Activated naive CD4-positive, alpha-beta T cell treated with anti-CD3 and anti-CD28 coated beads, Interleukin-2, amount 50 U/mL, for 72 hours (primary cell): ENCODE results near the gene UCHL1. TPM values are rescaled to one million over a fixed set of nuclear protein-coding genes. Genes with fewer than 3 reads are reported as not detected.
A peak's percentile ranks its signal among the peaks of the same experiment; 100 is the strongest.

Source experiments
- ATAC-seq, 2 donors: fragments of 150-1000 bp; cut with Tn5 transposase; 2 replicates each; pipeline ENCODE4 v1.10.0; 2021; ENCODE audit warnings: mild to moderate bottlenecking in 2 of 2, moderate library complexity in 2 of 2
- DNase-seq, 2 donors: peaks; one replicate each; pipeline ENCODE4 v3.0.0; 2021 to 2022; ENCODE audit warnings: low spot score in 2 of 2
- H3K27ac Mint-ChIP-seq, 2 donors: one replicate each; pipeline ENCODE4 v1.8.0; 2022; ENCODE audit warnings: mild to moderate bottlenecking in 2 of 2, mixed read lengths in 2 of 2
- H3K36me3 Mint-ChIP-seq, 2 donors: one replicate each; pipeline ENCODE4 v1.8.0; 2022; ENCODE audit warnings: mixed read lengths in 2 of 2
- H3K9me3 Mint-ChIP-seq, 2 donors: one replicate each; pipeline ENCODE4 v1.8.0; 2022; ENCODE audit warnings: mixed read lengths in 2 of 2
- total RNA-seq, 2 donors: library from RNA; stranded (reverse); gene quantifications; one replicate each; pipeline ENCODE4 v1.2.3, GENCODE V29; 2022

Gene UCHL1
- 1 to 10 TPM; 1.5 to 4.0 TPM for total RNA-seq

GRCh38 chr4:41256740-41257256 is at the start of gene UCHL1:
Gene UCHL1, plus strand, starts transcription at chr4:41256928. Its CDS starts 49 bp downstream, at chr4:41256977.
- Mint-ChIP-seq H3K36me3 (peaks cover 9 to 16% of the 10 kb centered on the region in 2 donors), H3K27ac (no peak within 1 kb of the TSS), H3K9me3 (no peaks in the 10 kb centered on the region)
- ATAC-seq (peak in 1 of 2 donors; percentile 41), DNase-seq (peak in 1 of 2 donors; percentile 2)

- H3K27ac Mint-ChIP-seq, result peak overlapping the region in 1 of 2 donors; percentile 41
- no peak for DNase-seq
Observed at GRCh38 chr4:41207291-41207831, 49.4 kb upstream of the UCHL1 start.

GRCh38 chr4:41209187-41209586 is 47.5 kb upstream of the UCHL1 start:
- DNase-seq (no peak), ATAC-seq (no peak)
- Mint-ChIP-seq H3K36me3 (peaks cover 6 to 7% of the 10 kb centered on the region in 2 donors), H3K27ac (no peak overlapping the region), H3K9me3 (no peaks in the 10 kb centered on the region)

More at GRCh38 chr4:41207291-41207831, 49.4 kb upstream of the UCHL1 start:
- peak; percentile 36 to 90 for ATAC-seq
- no peaks in the 10 kb centered on the region for H3K9me3 Mint-ChIP-seq
- no peaks in the 10 kb centered on the region for H3K36me3 Mint-ChIP-seq

- ATAC-seq (no peak), DNase-seq (no peak)
- Mint-ChIP-seq H3K9me3 (no peaks in the 10 kb centered on the region), H3K27ac (no peak overlapping the region), H3K36me3 (peaks cover 6 to 7% of the 10 kb centered on the region in 2 donors)
Observed at GRCh38 chr4:41209901-41210300, 46.8 kb upstream of the UCHL1 start.

- H3K36me3 Mint-ChIP-seq, result peaks cover 10 to 13% of the 10 kb centered on the region in 2 donors
- no peak for DNase-seq
- ATAC-seq, result no peak
- peaks cover 0 to 4% of the 10 kb centered on the region in 2 donors for H3K9me3 Mint-ChIP-seq
- no peak overlapping the region for H3K27ac Mint-ChIP-seq
Observed at GRCh38 chr4:41211951-41212615, 44.6 kb upstream of the UCHL1 start.

- H3K27ac Mint-ChIP-seq, result no peak overlapping the region
Observed at GRCh38 chr4:41212616-41213203, 44.0 kb upstream of the UCHL1 start.

GRCh38 chr4:41213625-41214135 is 43.0 kb upstream of the UCHL1 start:
- Mint-ChIP-seq H3K36me3 (peaks cover 12 to 13% of the 10 kb centered on the region in 2 donors), H3K9me3 (peaks cover 0 to 4% of the 10 kb centered on the region in 2 donors), H3K27ac (no peak overlapping the region)
- DNase-seq (no peak), ATAC-seq (peak; percentile 2 to 6)

More at GRCh38 chr4:41212616-41213203, 44.0 kb upstream of the UCHL1 start:
- H3K36me3 Mint-ChIP-seq, result peaks cover 12 to 13% of the 10 kb centered on the region in 2 donors
- ATAC-seq (no peak), DNase-seq (no peak)
- H3K9me3 Mint-ChIP-seq, result peaks cover 0 to 4% of the 10 kb centered on the region in 2 donors

GRCh38 chr4:41214136-41214824 is 42.4 kb upstream of the UCHL1 start, which contains the start of gene APBB2:
Gene APBB2, minus strand, starts transcription at chr4:41214542. Its CDS starts 181,288 bp downstream, at chr4:41033254.
- H3K36me3 Mint-ChIP-seq, result peaks cover 12 to 13% of the 10 kb centered on the region in 2 donors
- peak; percentile 64 to 75 for DNase-seq
- peak; percentile 70 to 82 for ATAC-seq
- peaks cover 0 to 4% of the 10 kb centered on the region in 2 donors for H3K9me3 Mint-ChIP-seq
- peak within 1 kb of the TSS in 1 of 2 donors; percentile 40 for H3K27ac Mint-ChIP-seq

GRCh38 chr4:41214825-41215146 is 41.9 kb upstream of the UCHL1 start:
- peaks cover 0 to 4% of the 10 kb centered on the region in 2 donors for H3K9me3 Mint-ChIP-seq
- no peak for DNase-seq
- H3K36me3 Mint-ChIP-seq, result peaks cover 12 to 13% of the 10 kb centered on the region in 2 donors
- H3K27ac Mint-ChIP-seq, result no peak overlapping the region
- ATAC-seq, result no peak

- Mint-ChIP-seq H3K27ac (no peak overlapping the region), H3K9me3 (peaks cover 0 to 4% of the 10 kb centered on the region in 2 donors), H3K36me3 (peaks cover 12 to 13% of the 10 kb centered on the region in 2 donors)
- no peak for ATAC-seq
- no peak for DNase-seq
Observed at GRCh38 chr4:41215155-41215554, 41.6 kb upstream of the UCHL1 start.

- H3K27ac Mint-ChIP-seq, result peak overlapping the region in 1 of 2 donors; percentile 73
- no peak for ATAC-seq
- DNase-seq, result no peak
Observed at GRCh38 chr4:41215969-41216293, 40.8 kb upstream of the UCHL1 start.

GRCh38 chr4:41216294-41217019 is 40.3 kb upstream of the UCHL1 start:
- peak overlapping the region; percentile 73 to 94 for H3K27ac Mint-ChIP-seq
- peak; percentile 63 to 70 for ATAC-seq
- H3K36me3 Mint-ChIP-seq, result peaks cover 12 to 13% of the 10 kb centered on the region in 2 donors
- H3K9me3 Mint-ChIP-seq, result peaks cover 0 to 4% of the 10 kb centered on the region in 2 donors
- DNase-seq, result peak; percentile 68 to 74

More at GRCh38 chr4:41215969-41216293, 40.8 kb upstream of the UCHL1 start:
- Mint-ChIP-seq H3K36me3 (peaks cover 12 to 13% of the 10 kb centered on the region in 2 donors), H3K9me3 (peaks cover 0 to 4% of the 10 kb centered on the region in 2 donors)

GRCh38 chr4:41217020-41217333 is 39.8 kb upstream of the UCHL1 start:
- Mint-ChIP-seq H3K36me3 (peaks cover 12 to 13% of the 10 kb centered on the region in 2 donors), H3K27ac (peak overlapping the region; percentile 73 to 94)

GRCh38 chr4:41217374-41217773 is 39.4 kb upstream of the UCHL1 start:
- no peak overlapping the region for H3K27ac Mint-ChIP-seq
- DNase-seq (no peak), ATAC-seq (no peak)
- H3K9me3 Mint-ChIP-seq, result peaks cover 0 to 4% of the 10 kb centered on the region in 2 donors
- H3K36me3 Mint-ChIP-seq, result peaks cover 12 to 13% of the 10 kb centered on the region in 2 donors

More at GRCh38 chr4:41217020-41217333, 39.8 kb upstream of the UCHL1 start:
- H3K9me3 Mint-ChIP-seq, result peaks cover 0 to 4% of the 10 kb centered on the region in 2 donors
- DNase-seq (no peak), ATAC-seq (no peak)

GRCh38 chr4:41218703-41219102 is 38.0 kb upstream of the UCHL1 start:
- ATAC-seq, result no peak
- H3K27ac Mint-ChIP-seq, result no peak overlapping the region
- no peak for DNase-seq
- peaks cover 7% of the 10 kb centered on the region in 2 donors for H3K36me3 Mint-ChIP-seq
- peaks cover 0 to 4% of the 10 kb centered on the region in 2 donors for H3K9me3 Mint-ChIP-seq

GRCh38 chr4:41219421-41219950 is 37.2 kb upstream of the UCHL1 start:
- Mint-ChIP-seq H3K36me3 (peaks cover 6% of the 10 kb centered on the region in 2 donors), H3K27ac (no peak overlapping the region), H3K9me3 (peaks cover 0 to 4% of the 10 kb centered on the region in 2 donors)
- no peak for ATAC-seq
- no peak for DNase-seq
